PFSK-1 (cell line): ENCODE results near the gene MYO5B.

Experiments used
- FOXP2 ChIP-seq: optimal IDR thresholded peaks from 2 replicates; pipeline ENCODE3; 2011; ENCODE audit warnings: borderline replicate concordance, control low read depth, inconsistent platforms; ENCODE audit not compliant: insufficient read depth; ENCODE audit errors: extremely low read length, extremely low read depth
- POLR2AphosphoS5 ChIP-seq: IDR thresholded peaks from 2 replicates; pipeline ENCODE4 v1.6.1; 2012; ENCODE audit warnings: low read depth, mild to moderate bottlenecking, control low read depth, low read length, moderate library complexity
- SIN3A ChIP-seq: IDR thresholded peaks from 2 replicates; pipeline ENCODE4 v1.6.1; 2012; ENCODE audit warnings: mild to moderate bottlenecking, low read length, moderate library complexity, borderline replicate concordance; ENCODE audit not compliant: insufficient read depth
- TAF1 ChIP-seq: IDR thresholded peaks from 2 replicates; pipeline ENCODE4 v1.6.1; 2012; ENCODE audit warnings: low read length, control low read depth, borderline replicate concordance; ENCODE audit not compliant: insufficient read depth
- TF ChIP-seq, protein P1 (sequence below), 2 experiments: IDR thresholded peaks; 2 replicates each; pipeline versions ENCODE4 v1.6.1 to v1.8.0; 2011 to 2012; ENCODE audit warnings: low read depth in 2 of 2, low read length in 2 of 2, control low read depth in 1 of 2, inconsistent platforms in 1 of 2, mild to moderate bottlenecking in 1 of 2, moderate library complexity in 1 of 2; ENCODE audit not compliant: insufficient read depth in 1 of 2

DNA sequence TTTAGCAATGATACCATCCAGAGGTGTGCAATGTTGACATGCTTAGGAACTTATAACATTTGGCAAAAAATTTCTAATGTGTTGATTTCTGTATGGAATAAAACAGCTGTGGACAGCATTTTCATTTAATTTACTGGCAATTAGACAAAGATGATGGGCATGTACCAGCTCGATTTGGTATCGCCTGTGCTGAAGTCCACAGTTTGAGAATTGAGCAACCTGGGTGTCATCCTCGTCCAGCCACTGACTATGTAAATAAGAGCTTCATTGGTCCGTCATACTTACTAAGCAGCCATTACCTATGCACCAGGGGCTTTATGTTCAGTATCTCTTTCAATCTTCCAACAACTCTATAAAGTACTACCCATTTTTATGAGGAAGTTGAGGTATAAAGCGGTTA is 357.1 kb downstream of the MYO5B start:
- TF ChIP-seq POLR2AphosphoS5 (no peak), TAF1 (no peak), FOXP2 (no peak), SIN3A (no peak)
- TF ChIP-seq, protein P1, sequence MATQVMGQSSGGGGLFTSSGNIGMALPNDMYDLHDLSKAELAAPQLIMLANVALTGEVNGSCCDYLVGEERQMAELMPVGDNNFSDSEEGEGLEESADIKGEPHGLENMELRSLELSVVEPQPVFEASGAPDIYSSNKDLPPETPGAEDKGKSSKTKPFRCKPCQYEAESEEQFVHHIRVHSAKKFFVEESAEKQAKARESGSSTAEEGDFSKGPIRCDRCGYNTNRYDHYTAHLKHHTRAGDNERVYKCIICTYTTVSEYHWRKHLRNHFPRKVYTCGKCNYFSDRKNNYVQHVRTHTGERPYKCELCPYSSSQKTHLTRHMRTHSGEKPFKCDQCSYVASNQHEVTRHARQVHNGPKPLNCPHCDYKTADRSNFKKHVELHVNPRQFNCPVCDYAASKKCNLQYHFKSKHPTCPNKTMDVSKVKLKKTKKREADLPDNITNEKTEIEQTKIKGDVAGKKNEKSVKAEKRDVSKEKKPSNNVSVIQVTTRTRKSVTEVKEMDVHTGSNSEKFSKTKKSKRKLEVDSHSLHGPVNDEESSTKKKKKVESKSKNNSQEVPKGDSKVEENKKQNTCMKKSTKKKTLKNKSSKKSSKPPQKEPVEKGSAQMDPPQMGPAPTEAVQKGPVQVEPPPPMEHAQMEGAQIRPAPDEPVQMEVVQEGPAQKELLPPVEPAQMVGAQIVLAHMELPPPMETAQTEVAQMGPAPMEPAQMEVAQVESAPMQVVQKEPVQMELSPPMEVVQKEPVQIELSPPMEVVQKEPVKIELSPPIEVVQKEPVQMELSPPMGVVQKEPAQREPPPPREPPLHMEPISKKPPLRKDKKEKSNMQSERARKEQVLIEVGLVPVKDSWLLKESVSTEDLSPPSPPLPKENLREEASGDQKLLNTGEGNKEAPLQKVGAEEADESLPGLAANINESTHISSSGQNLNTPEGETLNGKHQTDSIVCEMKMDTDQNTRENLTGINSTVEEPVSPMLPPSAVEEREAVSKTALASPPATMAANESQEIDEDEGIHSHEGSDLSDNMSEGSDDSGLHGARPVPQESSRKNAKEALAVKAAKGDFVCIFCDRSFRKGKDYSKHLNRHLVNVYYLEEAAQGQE (IDR thresholded peaks at IDR 0.05; ENCODE audit: insufficient read depth in 1 of 2, low read depth in 2 of 2, low read length in 2 of 2), result no peak
